H7 (cell line): ENCODE results near the gene BIRC7. TPM values are rescaled to one million over a fixed set of nuclear protein-coding genes. Genes with fewer than 3 reads are reported as not detected.
"Not testable (repeated sequence)": the region's sequence is repeated elsewhere in the genome, so short reads cannot be mapped to it uniquely, and the experiment has no call there.

Experiments used
- DNase-seq: peaks from one replicate; pipeline ENCODE4 v3.0.0; 2012
- H3K27me3 ChIP-seq: 2 replicates; pipeline ENCODE4 v1.6.0; 2011; ENCODE audit warnings: mild to moderate bottlenecking, low read length; ENCODE audit not compliant: control insufficient read depth, insufficient read depth
- H3K36me3 ChIP-seq: replicated peaks from 2 replicates; pipeline ENCODE4 v1.5.1; 2011; ENCODE audit warnings: low read length; ENCODE audit not compliant: control insufficient read depth, insufficient read depth
- H3K4me3 ChIP-seq: 2 replicates; pipeline ENCODE4 v1.5.1; 2011; ENCODE audit warnings: low read depth, mild to moderate bottlenecking, control low read depth, low read length, moderate library complexity; ENCODE audit not compliant: insufficient read depth
- total RNA-seq: library from RNA; depleted of rRNA; stranded (reverse); fragments of >200 nt; shearing (Covaris generic); gene quantifications from 2 replicates; pipeline ENCODE4 v1.2.3, GENCODE V29; 2014

Gene BIRC7
- total RNA-seq, 1 experiment from 2014 or later, result not detected

DNA sequence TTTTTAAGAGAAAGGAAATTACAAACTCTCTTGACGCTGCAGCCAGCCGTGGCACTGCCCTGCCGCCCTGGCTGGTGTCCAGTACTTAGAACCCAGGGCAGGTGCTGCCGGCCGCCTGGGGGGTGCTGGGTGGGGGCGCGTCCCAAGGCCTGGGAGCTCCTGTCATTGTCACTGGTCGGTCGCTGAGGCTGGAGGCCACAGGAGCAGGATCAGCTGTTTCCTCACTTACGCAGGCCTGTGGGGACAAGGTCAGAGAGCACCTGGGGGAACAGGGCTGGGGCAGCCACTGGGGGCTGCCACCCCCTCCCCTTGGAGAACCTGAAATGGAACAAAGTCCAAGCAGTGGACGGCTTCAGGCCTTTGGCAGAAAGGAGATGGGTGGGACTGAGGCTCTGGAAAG, 5.6 kb downstream of the BIRC7 start:
- Histone ChIP-seq H3K4me3 (no peak overlapping the region), H3K27me3 (no peaks in the 10 kb centered on the region), H3K36me3 (no peaks in the 10 kb centered on the region)
- DNase-seq, result no peak

DNA sequence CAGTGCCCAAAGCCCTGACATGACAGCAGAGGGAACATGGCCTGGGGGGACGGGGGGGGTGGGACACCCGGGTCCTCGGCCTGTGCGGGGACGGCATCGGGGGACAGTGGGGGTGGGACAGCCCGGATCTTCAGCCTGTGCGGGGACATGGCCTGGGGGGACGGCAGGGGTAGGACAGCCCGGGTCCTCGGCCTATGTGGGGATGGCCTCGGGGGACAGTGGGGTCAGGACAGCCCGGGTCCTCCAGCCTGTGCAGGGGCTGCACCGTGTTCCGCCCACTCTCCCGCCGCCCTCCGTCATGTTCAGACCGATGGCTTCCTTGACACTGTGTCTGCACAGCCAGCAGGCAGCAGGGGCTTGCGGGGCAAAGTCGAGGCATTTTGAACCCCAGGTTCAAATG, 7.0 kb downstream of the BIRC7 start:
- H3K36me3 ChIP-seq, result no peaks in the 10 kb centered on the region
- DNase-seq, result no peak
- no peak overlapping the region for H3K4me3 ChIP-seq
- peaks cover 5% of the 10 kb centered on the region; the same call in 1 of the 2 replicates for H3K27me3 ChIP-seq

DNA sequence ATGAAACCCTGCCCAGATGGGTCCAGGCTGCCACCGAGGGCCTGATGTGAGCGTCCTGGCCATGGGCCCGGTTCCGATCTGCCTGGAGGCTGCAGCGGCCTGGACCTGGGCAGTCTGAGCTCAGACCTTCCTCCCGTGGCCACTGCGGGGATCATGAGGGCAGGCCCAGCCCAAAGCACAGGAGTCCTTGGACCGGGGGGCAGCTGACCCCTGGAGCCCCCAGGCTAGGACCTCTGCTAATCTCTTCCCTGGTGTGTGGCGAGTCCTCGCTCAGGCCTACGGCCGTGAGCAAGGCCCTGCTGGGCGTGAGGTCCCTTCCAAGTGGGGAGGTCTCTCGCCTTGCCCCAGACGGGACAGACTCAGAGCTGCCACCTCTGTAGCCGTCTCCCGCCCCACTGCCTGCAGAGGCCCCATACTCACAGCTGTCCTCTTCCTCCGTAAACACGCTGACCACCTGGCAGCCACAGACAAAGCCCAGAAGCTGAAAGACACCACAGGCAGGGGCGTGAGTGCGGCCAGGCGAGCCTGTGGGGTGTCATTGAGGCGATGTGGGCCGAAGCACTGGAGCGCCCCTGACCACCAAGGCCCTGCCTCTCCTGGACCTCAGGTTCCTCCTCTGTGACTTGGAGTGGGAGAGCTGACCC, 8.0 kb downstream of the BIRC7 start:
- Histone ChIP-seq H3K4me3 (no peak overlapping the region), H3K27me3 (peaks cover 5% of the 10 kb centered on the region; the same call in 1 of the 2 replicates), H3K36me3 (no peaks in the 10 kb centered on the region)
- no peak for DNase-seq

DNA sequence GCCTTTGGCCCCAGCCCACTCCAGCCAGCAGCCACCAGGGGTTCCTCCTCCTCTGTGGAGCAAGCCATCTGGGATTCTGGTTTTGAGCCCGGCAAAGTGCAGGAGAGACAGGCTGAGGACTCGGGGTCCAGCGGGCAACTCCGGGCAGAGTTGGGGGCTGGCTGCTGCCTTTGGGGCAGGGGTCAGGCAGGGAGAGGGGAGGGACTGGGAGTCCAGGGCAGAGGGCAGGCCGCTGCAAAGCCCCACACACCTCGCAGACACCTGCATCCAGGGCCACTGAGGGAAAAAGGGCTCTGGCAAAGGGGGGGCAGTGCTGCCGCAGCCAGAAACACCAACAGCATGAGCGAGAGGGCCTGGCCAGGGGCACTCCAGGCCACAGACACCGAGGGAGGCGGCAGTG, 8.8 kb downstream of the BIRC7 start:
- Histone ChIP-seq H3K36me3 (no peaks in the 10 kb centered on the region), H3K27me3 (peaks cover 5% of the 10 kb centered on the region; the same call in 1 of the 2 replicates), H3K4me3 (no peak overlapping the region)
- DNase-seq, result no peak

DNA sequence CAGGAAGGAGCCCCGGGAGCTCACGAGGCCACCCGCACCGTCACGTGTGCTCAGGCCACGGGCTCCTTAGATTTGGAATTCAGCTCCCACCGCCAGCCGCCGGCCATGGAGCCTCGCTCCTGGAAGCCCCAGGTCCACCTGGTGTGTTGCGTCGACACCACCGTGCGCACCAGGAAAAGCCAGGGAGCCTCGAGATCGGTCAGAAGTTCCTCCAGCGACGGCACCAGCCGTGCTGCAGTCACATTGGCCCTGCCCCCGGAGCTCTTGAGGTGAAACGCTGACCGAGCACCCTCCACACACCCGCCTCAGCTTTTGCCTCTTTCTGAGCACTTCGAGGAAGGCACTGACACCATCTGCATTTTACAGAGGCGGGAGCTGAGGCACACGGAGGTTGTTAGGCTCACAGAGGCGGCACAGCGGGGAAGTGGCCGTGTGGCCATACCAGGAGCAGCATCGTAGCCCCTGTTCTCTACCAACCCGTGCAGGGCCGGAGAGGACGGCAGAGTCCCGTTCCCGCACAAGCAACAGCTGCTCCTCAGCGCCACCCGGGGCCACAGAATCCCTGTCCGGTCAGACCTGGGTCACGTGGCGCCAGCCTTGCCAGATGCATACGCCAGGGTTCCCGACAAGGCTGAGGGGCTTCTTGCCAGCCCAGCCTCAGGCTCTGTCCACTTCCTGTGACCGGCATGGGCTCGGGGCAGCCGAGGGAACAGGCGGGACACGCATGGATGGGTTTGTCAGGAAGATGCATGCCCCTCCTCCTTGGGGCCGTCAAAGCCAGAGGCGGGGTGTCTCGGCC, 11.0 kb downstream of the BIRC7 start:
- no peak overlapping the region for H3K4me3 ChIP-seq
- DNase-seq, result peak; percentile 90
- H3K27me3 ChIP-seq, result peaks cover 5% of the 10 kb centered on the region; the same call in 1 of the 2 replicates
- no peaks in the 10 kb centered on the region for H3K36me3 ChIP-seq

DNA sequence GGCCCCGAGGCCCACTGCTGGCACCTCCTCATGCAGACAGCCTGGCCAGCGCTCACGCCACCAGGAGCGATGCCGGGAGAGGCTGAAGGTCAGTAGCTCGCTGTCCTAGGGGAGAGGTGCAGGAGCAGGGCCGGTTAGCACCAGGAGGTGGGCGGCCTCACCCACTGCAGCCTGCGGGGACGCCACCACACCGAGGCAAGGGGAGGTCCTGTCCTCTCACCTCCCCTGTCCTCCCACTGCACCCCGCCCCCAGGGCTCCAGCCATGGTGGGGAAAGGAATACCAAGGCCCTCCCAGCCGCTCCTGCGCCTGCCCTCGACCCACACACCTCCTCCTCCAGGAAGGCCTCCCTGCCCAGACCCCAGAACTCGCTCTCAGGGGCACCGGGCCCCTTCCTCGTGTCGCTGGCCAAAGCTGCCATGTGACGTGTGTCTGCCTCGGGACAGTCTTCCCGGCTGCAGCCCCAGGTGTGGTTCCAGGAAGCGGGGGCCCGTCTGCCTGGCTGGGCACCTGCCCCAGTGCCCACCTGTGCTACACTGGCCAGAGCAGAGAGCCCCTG, 12.0 kb downstream of the BIRC7 start:
- peaks cover 15% of the 10 kb centered on the region for H3K27me3 ChIP-seq
- no peaks in the 10 kb centered on the region for H3K36me3 ChIP-seq
- no peak for DNase-seq
- no peak overlapping the region for H3K4me3 ChIP-seq

DNA sequence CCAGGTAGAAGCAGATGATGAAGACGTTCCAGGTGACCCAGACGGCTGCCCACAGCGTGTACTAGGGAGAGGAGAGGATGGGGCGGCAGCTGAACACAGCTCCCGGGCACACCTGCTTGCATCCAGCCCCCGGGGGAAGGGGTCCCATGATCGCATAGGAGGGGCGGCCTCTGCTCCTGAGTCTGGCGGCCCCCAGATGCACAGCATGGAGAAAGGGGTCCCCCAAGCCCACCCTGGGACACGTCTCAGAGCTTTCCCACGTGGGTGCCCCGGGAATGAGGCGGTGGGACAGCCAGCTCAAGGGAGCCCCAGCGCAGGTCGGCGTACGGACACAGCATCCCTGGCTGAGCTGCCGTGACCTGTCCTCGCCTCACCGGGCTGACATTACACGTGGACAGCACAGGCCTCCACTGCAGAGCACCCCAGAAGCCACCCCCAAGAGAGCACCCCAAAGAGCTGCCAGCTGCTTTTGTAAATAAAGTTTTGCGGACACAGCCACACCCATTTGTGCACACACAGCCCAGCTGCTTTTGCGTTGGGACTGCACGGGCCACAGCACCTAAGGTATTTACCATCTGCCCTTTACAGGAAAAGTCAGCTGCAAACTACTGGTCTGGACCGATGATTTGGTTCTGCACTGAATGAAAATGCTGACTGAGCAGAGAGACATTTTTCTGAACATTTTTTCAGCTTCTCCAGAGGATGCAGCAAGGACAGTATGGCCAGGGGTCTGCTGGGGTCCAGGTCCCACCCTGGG, 13.3 kb downstream of the BIRC7 start:
- DNase-seq, result no peak
- Histone ChIP-seq H3K4me3 (no peak overlapping the region), H3K36me3 (no peaks in the 10 kb centered on the region), H3K27me3 (peaks cover 26% of the 10 kb centered on the region)

DNA sequence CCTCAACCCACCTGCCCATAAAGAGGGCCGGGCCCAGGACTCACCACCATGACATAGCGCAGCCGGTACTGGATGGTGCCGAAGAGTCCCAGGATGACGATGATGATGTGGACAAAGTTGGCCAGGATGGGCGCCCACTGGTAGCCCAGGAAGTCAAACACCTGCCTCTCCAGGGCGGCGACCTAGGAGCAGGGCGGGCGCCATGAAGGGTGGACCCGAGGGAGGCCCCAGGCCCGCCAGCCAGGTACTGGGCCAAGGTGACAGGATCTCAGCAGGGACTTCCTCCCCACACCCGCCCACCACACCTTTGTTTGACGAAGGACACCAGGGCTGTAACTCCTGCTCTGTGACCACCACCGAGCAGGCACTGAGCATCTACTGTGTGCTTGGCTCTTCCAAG, 14.2 kb downstream of the BIRC7 start:
- Histone ChIP-seq H3K27me3 (peaks cover 34% of the 10 kb centered on the region), H3K36me3 (no peaks in the 10 kb centered on the region), H3K4me3 (no peak overlapping the region)
- no peak for DNase-seq

DNA sequence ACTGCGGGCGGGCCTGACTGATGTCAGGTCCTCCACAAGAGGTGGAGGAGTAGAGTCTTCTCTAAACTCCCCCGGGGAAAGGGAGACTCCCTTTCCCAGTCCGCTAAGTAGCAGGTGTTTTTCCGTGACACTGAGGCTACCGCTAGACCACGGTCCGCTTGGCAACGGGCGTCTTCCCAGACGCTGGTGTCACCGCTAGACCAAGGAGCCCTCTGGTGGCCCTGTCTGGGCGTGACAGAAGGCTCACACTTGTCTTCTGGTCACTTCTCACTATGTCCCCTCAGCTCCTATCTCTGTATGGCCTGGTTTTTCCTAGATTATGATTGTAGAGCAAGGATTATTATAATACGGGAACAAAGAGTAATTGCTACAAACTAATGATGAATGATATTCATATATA, 15.6 kb downstream of the BIRC7 start:
- not testable (repeated sequence) for H3K4me3 ChIP-seq, H3K36me3 ChIP-seq, DNase-seq
- peaks cover 43% of the 10 kb centered on the region for H3K27me3 ChIP-seq

DNA sequence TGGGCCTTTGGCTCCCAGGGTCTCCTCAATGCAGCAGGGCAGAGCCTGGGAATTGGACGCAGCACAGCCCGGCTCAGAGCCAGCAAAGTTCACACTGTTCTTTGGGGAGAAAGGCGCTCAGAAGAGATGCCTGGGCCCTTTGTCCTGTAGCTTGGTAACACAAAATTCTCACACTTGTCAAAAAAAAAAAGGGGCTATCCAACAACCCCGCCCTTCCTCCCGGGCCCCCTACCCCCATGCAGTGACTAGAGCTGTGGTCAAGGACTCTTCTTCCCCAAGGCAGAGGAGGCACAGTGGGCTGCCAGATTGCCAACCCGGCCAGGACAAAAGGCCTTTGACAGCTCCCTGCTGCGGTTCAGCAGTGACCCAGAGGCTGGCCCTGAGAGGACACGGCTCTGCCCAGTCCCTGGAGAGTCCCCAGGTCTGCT, 16.6 kb downstream of the BIRC7 start:
- DNase-seq, result no peak
- Histone ChIP-seq H3K4me3 (no peak overlapping the region), H3K27me3 (peaks cover 38% of the 10 kb centered on the region), H3K36me3 (no peaks in the 10 kb centered on the region)

DNA sequence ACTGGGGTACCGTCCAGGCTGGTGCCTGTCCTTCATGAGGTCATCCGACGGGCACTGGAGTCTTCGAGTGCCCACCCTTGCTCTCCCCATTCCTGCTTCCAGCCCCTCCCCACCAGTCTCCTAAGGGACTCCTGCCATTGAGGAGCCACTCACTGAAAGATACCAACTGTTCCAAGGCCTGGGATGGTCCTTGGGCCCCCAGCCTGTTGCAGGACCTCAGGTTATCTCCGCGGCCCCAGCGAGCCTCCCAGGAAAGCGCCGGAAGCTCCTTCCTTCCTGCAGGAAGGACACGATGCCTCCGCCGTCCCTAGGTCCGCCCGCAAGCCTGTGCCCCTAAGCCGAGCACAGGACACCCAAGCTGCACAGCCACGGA, 17.3 kb downstream of the BIRC7 start:
- Histone ChIP-seq H3K36me3 (no peaks in the 10 kb centered on the region), H3K4me3 (peak overlapping the region; percentile 49), H3K27me3 (peaks cover 38% of the 10 kb centered on the region)
- DNase-seq, result no peak

DNA sequence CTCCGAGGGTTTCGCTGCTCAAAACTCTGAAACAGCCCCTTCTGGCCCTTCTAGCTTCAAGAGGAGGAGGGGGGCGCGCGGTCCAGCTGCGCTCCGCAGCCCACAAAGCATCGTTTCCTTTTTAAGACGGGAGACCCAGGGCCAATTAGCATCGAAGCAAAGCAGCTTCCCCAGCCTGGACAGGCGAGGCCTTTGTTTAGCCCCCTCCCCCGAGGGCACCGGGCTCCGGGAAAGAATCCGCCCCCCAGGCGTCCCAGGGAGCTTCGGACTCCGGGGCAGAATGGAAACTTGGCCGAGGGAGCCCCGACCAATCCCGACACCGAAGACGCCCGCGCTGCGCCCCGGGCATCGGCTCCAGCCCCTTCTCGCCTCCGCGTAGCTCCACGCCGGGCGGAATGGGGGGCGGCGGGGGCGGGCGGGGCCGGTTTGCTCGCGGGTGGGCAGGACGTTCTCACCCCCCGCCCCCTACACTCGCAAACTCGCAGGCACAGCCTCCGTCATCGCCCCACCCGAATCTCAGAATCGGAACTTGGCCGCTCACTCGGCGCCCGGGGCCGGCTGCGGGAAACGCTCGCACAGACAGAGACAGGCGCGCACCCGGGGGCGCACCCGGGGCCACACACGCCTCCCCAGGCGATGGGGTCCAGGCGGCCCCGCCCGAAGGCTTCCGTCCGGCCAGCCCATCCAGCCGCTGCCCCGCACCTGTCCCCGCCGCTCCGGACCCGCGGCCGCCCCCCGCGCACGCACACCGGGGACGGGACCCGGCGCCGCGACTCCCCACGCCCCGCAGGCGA, 17.9 kb downstream of the BIRC7 start:
- DNase-seq, result peak; percentile 98
- H3K27me3 ChIP-seq, result peaks cover 38% of the 10 kb centered on the region
- H3K4me3 ChIP-seq, result peak overlapping the region; percentile 49
- H3K36me3 ChIP-seq, result no peaks in the 10 kb centered on the region

DNA sequence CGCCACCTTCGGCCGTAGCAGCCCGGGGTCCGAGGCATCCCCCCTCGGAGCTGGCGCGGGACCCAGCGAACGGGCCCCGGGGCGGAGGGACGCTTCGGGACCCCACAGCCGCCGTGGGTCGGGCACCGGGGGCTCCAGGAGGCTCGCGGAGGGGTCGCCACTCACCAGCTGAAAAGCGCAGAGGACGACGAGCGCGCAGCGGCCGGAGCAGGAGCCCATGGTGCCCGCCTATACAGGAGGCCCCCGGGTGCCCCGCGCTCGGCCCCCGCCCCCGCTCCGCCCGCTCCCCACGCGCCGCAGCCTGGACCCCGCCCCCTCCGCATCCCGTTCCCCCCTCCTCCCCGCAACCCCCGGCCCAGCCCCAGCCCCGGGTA, 18.5 kb downstream of the BIRC7 start, which contains the start of gene NKAIN4:
TSS of gene NKAIN4 (minus strand) at position 232 of the 374 bp plus-strand sequence. CDS start at position 219, 13 bp downstream.
- Histone ChIP-seq H3K27me3 (peaks cover 38% of the 10 kb centered on the region), H3K36me3 (no peaks in the 10 kb centered on the region), H3K4me3 (peak within 1 kb of the TSS; percentile 49)
- DNase-seq, result no peak
